Progenitor cell of endocrine pancreas (in vitro differentiated cells): Measurements from ENCODE around the gene VDAC1. TPM values are rescaled to one million over a fixed set of nuclear protein-coding genes. Genes with fewer than 3 reads are reported as not detected.

Experiments
- DNase-seq: peaks from one replicate; pipeline ENCODE4 v3.0.0; 2021; ENCODE audit warnings: low spot score; ENCODE audit not compliant: unreplicated experiment
- H3K27ac Mint-ChIP-seq: 2 replicates; pipeline ENCODE4 v1.8.0; 2021; ENCODE audit warnings: mild to moderate bottlenecking, moderate library complexity, mixed read lengths
- H3K27me3 Mint-ChIP-seq: 2 replicates; pipeline ENCODE4 v1.8.0; 2021; ENCODE audit warnings: mixed read lengths
- H3K36me3 Mint-ChIP-seq: 2 replicates; pipeline ENCODE4 v1.8.0; 2022; ENCODE audit warnings: mixed read lengths; ENCODE audit not compliant: insufficient read depth
- H3K4me1 Mint-ChIP-seq: 2 replicates; pipeline ENCODE4 v1.8.0; 2021; ENCODE audit warnings: low read depth, mixed read lengths
- H3K4me3 Mint-ChIP-seq: 2 replicates; pipeline ENCODE4 v1.8.0; 2021; ENCODE audit warnings: low read depth, mild to moderate bottlenecking, moderate library complexity, mixed read lengths
- H3K9me3 Mint-ChIP-seq: 2 replicates; pipeline ENCODE4 v1.8.0; 2021; ENCODE audit warnings: low read depth, mixed read lengths
- total RNA-seq: library from RNA; stranded (reverse); gene quantifications from 2 replicates; pipeline ENCODE4 v1.2.1, GENCODE V29; 2021
- TF ChIP-seq, protein P1 (sequence below): fragments of 200-600 bp; sonication (generic); IDR thresholded peaks from one replicate; pipeline ENCODE4 v1.5.0; 2021; ENCODE audit warnings: antibody characterized with exemption, mild to moderate bottlenecking; ENCODE audit not compliant: unreplicated experiment

Gene VDAC1
- total RNA-seq, 1 donor from 2014 or later, result 123 TPM

DNA sequence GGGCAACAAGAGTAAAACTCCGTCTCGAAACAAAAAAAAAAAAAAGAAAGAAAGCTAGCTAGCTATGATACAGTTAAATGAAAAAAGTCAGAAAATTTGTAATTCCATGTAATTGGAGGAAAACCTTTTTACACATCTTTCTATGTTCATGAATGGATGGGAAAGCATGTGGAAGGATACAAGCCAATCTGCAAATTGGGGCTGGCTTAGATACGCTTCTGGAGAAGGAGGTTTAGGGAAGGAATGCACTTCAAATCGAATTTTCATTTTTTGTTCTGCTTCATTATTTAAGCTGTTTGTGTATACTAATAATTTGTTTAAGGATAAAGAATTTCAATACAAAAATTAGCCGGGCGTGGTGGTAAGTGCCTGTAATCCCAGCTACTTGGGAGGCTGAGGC, 6.7 kb downstream of the VDAC1 start:
- H3K36me3 Mint-ChIP-seq, result peaks cover 3% of the 10 kb centered on the region
- H3K9me3 Mint-ChIP-seq, result no peaks in the 10 kb centered on the region
- peaks cover 41% of the 10 kb centered on the region for H3K4me1 Mint-ChIP-seq
- H3K27me3 Mint-ChIP-seq, result no peaks in the 10 kb centered on the region
- TF ChIP-seq, protein P1, sequence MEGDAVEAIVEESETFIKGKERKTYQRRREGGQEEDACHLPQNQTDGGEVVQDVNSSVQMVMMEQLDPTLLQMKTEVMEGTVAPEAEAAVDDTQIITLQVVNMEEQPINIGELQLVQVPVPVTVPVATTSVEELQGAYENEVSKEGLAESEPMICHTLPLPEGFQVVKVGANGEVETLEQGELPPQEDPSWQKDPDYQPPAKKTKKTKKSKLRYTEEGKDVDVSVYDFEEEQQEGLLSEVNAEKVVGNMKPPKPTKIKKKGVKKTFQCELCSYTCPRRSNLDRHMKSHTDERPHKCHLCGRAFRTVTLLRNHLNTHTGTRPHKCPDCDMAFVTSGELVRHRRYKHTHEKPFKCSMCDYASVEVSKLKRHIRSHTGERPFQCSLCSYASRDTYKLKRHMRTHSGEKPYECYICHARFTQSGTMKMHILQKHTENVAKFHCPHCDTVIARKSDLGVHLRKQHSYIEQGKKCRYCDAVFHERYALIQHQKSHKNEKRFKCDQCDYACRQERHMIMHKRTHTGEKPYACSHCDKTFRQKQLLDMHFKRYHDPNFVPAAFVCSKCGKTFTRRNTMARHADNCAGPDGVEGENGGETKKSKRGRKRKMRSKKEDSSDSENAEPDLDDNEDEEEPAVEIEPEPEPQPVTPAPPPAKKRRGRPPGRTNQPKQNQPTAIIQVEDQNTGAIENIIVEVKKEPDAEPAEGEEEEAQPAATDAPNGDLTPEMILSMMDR, result no peak
- no peak for DNase-seq
- no peak overlapping the region for H3K27ac Mint-ChIP-seq
- H3K4me3 Mint-ChIP-seq, result no peak overlapping the region

DNA sequence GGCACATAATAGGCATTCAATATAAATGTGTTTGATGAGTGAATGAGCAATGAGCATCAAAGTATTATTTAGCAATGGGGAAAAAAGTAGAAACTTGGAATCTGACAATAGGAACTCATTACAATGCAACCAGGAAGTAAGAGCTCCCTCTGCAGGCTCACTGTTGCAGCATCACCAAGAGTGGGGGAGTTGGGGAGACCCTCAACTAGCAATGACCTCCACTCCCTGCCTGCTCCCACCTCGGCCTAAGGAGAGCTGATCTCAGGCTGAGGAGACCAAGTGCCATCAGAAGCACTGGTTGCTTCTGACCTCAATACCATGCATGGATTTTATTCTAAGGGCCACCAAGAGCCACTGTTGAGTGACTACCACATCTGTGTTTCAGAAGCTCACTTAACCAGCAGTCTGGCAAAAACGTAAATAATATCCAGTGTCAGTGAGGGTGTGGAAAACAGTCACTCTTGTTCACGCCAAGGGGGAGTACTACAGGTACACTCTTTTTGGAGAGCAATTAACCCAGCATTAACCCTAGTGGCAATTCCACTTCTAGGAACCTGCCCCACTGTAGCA, 8.0 kb downstream of the VDAC1 start:
- Mint-ChIP-seq H3K27ac (no peak overlapping the region), H3K4me1 (peaks cover 37% of the 10 kb centered on the region), H3K27me3 (no peaks in the 10 kb centered on the region), H3K4me3 (no peak overlapping the region), H3K36me3 (peaks cover under 1% of the 10 kb centered on the region), H3K9me3 (no peaks in the 10 kb centered on the region)
- TF ChIP-seq, protein P1, result peak; percentile 59
- DNase-seq, result no peak

DNA sequence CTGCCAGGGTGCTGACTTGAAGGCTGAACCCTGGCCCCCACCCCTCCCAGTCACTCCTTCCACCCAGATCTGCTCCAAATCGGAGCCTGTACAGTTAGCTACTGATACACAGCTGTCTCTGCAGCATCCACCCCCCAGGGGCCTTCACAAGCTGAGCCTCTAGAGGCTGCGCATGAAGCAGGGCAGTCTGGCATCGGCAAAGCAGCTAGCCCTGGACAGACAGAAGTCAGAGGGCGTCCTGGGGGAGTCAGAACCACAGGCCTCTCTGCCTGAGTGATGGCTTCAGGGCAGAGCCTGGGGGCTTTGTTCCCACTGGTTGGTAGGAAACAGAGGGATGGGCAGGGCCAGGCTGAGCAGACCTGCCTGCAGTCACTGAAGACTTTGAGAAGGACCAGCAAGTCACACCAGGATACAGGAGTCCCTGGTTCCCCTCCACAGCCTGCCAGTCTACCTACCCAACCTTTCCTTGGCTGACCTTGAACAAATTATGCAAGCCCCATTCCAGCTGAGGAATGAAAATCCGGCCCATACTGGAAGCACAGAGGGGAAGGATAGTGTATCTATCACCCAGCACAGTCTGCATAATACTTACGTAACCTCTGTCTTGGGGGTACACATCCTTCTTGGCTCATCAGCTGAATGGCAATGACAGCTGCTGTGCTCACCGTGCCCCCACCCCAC, 8.8 kb downstream of the VDAC1 start:
- H3K9me3 Mint-ChIP-seq, result no peaks in the 10 kb centered on the region
- no peak overlapping the region for H3K4me3 Mint-ChIP-seq
- peaks cover 34% of the 10 kb centered on the region for H3K4me1 Mint-ChIP-seq
- H3K27me3 Mint-ChIP-seq, result no peaks in the 10 kb centered on the region
- H3K27ac Mint-ChIP-seq, result no peak overlapping the region
- DNase-seq, result no peak
- peaks cover under 1% of the 10 kb centered on the region for H3K36me3 Mint-ChIP-seq
- TF ChIP-seq, protein P1, result no peak

DNA sequence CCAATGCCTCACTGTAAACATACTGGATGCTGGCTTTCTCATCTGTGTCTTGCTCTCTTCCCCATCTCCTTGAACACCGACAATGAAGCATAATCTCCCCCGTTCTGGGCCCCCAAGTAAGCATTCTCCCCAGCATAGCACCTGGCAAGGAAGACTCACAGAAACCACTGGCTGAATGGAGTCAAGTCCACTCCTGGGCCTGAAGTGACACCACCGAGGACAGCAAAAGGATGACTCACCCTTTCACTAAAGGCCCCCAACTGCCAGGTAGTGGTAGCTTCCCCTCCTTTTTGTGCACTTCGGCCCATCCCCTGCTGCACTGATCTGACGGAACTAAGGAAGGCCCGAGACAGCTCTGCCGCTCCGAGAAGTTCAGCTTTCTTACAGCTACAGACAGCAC, 9.4 kb downstream of the VDAC1 start:
- Mint-ChIP-seq H3K36me3 (peaks cover 3% of the 10 kb centered on the region), H3K27me3 (no peaks in the 10 kb centered on the region), H3K4me1 (peaks cover 28% of the 10 kb centered on the region), H3K4me3 (no peak overlapping the region), H3K27ac (peak overlapping the region; percentile 42), H3K9me3 (no peaks in the 10 kb centered on the region)
- TF ChIP-seq, protein P1, result no peak
- DNase-seq, result no peak

DNA sequence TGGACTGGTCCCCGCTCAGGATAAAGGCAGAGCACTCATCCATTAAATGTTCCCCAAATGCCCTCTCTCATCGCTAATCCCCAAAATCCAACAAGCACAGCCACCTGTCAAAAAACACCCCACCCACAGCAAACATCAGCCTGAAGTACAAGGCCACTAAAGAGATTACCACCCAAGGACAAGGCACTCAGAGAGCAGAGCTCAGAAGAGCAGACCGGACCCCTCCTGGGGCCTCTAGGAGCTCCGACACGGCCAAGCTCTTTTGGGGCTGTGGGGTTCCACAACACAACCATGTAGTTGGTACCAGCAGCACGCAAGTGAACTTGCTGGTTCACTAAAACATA, 9.8 kb downstream of the VDAC1 start:
- DNase-seq, result no peak
- Mint-ChIP-seq H3K4me3 (no peak overlapping the region), H3K27me3 (no peaks in the 10 kb centered on the region), H3K36me3 (peaks cover 3% of the 10 kb centered on the region), H3K4me1 (peaks cover 26% of the 10 kb centered on the region), H3K9me3 (no peaks in the 10 kb centered on the region), H3K27ac (peak overlapping the region; percentile 42)
- TF ChIP-seq, protein P1, result no peak
